CD14-positive monocyte (primary cell): Measurements from ENCODE around the gene CPS1. TPM values are rescaled to one million over a fixed set of nuclear protein-coding genes. Genes with fewer than 3 reads are reported as not detected.

ENCODE experiments used
- DNase-seq, 3 donors: peaks; one replicate each; pipeline ENCODE4 v3.0.0-alpha.2; 2011 to 2022
- H2AFZ ChIP-seq: 2 replicates; pipeline ENCODE4 v1.6.0; 2012; ENCODE audit warnings: mild to moderate bottlenecking, low read depth, low read length, inconsistent platforms; ENCODE audit not compliant: insufficient read depth, poor library complexity, severe bottlenecking
- H3K27ac ChIP-seq, 2 donors: 1 replicate in 1 of 2; 2 replicates in 1 of 2; pipeline ENCODE4 v1.5.1; 2012 to 2013; ENCODE audit warnings: low read length in 2 of 2, control low read depth in 1 of 2, inconsistent platforms in 1 of 2, low read depth in 1 of 2, mild to moderate bottlenecking in 1 of 2
- H3K27me3 ChIP-seq, 2 donors: one replicate each; pipeline versions ENCODE4 v1.6.0 to v1.6.1; 2011 to 2013; ENCODE audit warnings: low read length in 2 of 2; ENCODE audit not compliant: control insufficient read depth in 2 of 2, insufficient read depth in 2 of 2
- H3K36me3 ChIP-seq, 2 donors: replicated peaks in 1 of 2; 1 replicate in 1 of 2; 2 replicates in 1 of 2; pipeline versions ENCODE4 v1.5.1 to v1.6.1; 2012 to 2013; ENCODE audit warnings: low read length in 2 of 2, control low read depth in 1 of 2, inconsistent platforms in 1 of 2, mild to moderate bottlenecking in 1 of 2; ENCODE audit not compliant: insufficient read depth in 2 of 2, control insufficient read depth in 1 of 2
- H3K4me1 ChIP-seq, 2 donors: 1 replicate in 1 of 2; 2 replicates in 1 of 2; pipeline versions ENCODE4 v1.5.1 to v1.6.1; 2012 to 2013; ENCODE audit warnings: low read length in 2 of 2, control low read depth in 1 of 2, inconsistent platforms in 1 of 2, mild to moderate bottlenecking in 1 of 2, moderate library complexity in 1 of 2; ENCODE audit not compliant: insufficient read depth in 2 of 2, control insufficient read depth in 1 of 2
- H3K4me2 ChIP-seq: replicated peaks from 2 replicates; pipeline ENCODE3; 2012; ENCODE audit warnings: low read length, moderate library complexity, mild to moderate bottlenecking; ENCODE audit not compliant: poor library complexity, severe bottlenecking; ENCODE audit errors: extremely low read depth
- H3K4me3 ChIP-seq, 3 experiments: fragments of 200-600 bp in 1 of 3; sonication (generic) in 1 of 3; replicated peaks in 1 of 3; 1 replicate in 2 of 3; 2 replicates in 1 of 3; pipeline ENCODE4 v1.5.1; 2011 to 2013; ENCODE audit warnings: low read length in 3 of 3, mild to moderate bottlenecking in 3 of 3, control low read depth in 2 of 3, low read depth in 2 of 3, inconsistent platforms in 1 of 3, moderate library complexity in 1 of 3
- H3K79me2 ChIP-seq: 2 replicates; pipeline ENCODE4 v1.6.0; 2012; ENCODE audit warnings: mild to moderate bottlenecking, control low read depth, inconsistent platforms, low read length, moderate library complexity; ENCODE audit not compliant: insufficient read depth
- H3K9ac ChIP-seq: 2 replicates; pipeline ENCODE4 v1.6.0; 2017; ENCODE audit warnings: low read length, mild to moderate bottlenecking; ENCODE audit not compliant: insufficient read depth, poor library complexity, severe bottlenecking
- H3K9me3 ChIP-seq, 2 donors: replicated peaks in 1 of 2; 1 replicate in 1 of 2; 2 replicates in 1 of 2; pipeline versions ENCODE4 v1.5.1 to v1.6.1; 2012 to 2013; ENCODE audit warnings: low read length in 2 of 2, control low read depth in 1 of 2; ENCODE audit not compliant: control insufficient read depth in 1 of 2, insufficient read depth in 1 of 2
- H4K20me1 ChIP-seq: 2 replicates; pipeline ENCODE4 v1.6.0; 2012; ENCODE audit warnings: mild to moderate bottlenecking, low read length, control low read depth, moderate library complexity; ENCODE audit not compliant: insufficient read depth
- H3K27ac Mint-ChIP-seq, 7 donors: one replicate each; pipeline ENCODE4 v1.8.0; 2020; ENCODE audit warnings: mild to moderate bottlenecking in 7 of 7, mixed read lengths in 7 of 7, moderate library complexity in 6 of 7, inconsistent platforms in 2 of 7
- H3K27me3 Mint-ChIP-seq, 3 donors: one replicate each; pipeline ENCODE4 v1.8.0; 2021 to 2022; ENCODE audit warnings: low read depth in 3 of 3, mild to moderate bottlenecking in 3 of 3, mixed read lengths in 3 of 3, moderate library complexity in 3 of 3, inconsistent platforms in 1 of 3
- H3K36me3 Mint-ChIP-seq, 2 donors: one replicate each; pipeline ENCODE4 v1.8.0; 2020; ENCODE audit warnings: mixed read lengths in 2 of 2, inconsistent platforms in 1 of 2, mild to moderate bottlenecking in 1 of 2
- H3K4me1 Mint-ChIP-seq: one replicate; pipeline ENCODE4 v1.8.0; 2020; ENCODE audit warnings: mild to moderate bottlenecking, mixed read lengths
- H3K4me3 Mint-ChIP-seq, 2 donors: one replicate each; pipeline ENCODE4 v1.8.0; 2020; ENCODE audit warnings: mild to moderate bottlenecking in 2 of 2, mixed read lengths in 2 of 2, moderate library complexity in 1 of 2
- H3K9me3 Mint-ChIP-seq, 7 donors: one replicate each; pipeline ENCODE4 v1.8.0; 2020 to 2022; ENCODE audit warnings: mixed read lengths in 7 of 7, mild to moderate bottlenecking in 6 of 7, moderate library complexity in 6 of 7, inconsistent platforms in 2 of 7
- WGBS: methylation state at CpG from one replicate; pipeline ENCODE4 v1.1.5; 2013; ENCODE audit warnings: missing lambda C conversion rate; ENCODE audit not compliant: insufficient coverage; 5-methylcytosine and 5-hydroxymethylcytosine counted together
- intact Hi-C, 2 donors: fragments of 100-400 bp; cut with micrococcal nuclease; formaldehyde crosslinking; loops; one replicate each; pipeline versions ENCODE4 v1.15.0 to v1.15.1; 2023
- polyA plus RNA-seq, 3 donors: library from polyadenylated mRNA; depleted of rRNA in 1 of 3; unstranded in 2 of 3; stranded (reverse) in 1 of 3; fragments of 300-500 nt in 2 of 3; fragments of >200 nt in 1 of 3; fragmentation: Illumina TruSeq in 2 of 3; gene quantifications; 1 replicate in 2 of 3; 2 replicates in 1 of 3; pipeline ENCODE4 v1.2.3, GENCODE V29; 2012 to 2021
- TF ChIP-seq, protein P1 (sequence below): fragments of 200-600 bp; IDR thresholded peaks from one replicate; pipeline ENCODE4 v1.8.0; 2022; ENCODE audit warnings: antibody characterized with exemption, mild to moderate bottlenecking

CPS1 gene
- polyA plus RNA-seq, 3 donors: not detected

DNA sequence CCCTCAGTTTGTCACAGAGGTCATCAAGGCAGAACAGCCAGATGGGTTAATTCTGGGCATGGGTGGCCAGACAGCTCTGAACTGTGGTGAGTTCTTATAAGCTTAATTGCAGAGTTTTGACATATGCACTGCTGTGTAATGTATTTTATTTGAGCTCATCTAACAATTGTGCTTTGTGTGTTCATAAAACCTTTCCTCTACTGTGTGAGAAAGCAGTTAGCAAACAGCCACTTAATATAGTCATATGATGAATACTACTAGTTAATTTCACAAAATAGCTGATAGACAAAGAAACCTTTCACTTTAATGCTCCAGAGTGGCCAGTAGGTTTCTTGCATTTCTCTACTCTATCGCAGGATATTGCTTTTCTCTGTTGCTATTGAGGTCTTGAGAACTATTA is 43.1 kb downstream of the CPS1 start:
- H3K27ac Mint-ChIP-seq: no peak overlapping the region
- Histone ChIP-seq H3K4me3 (no peak overlapping the region), H3K4me2 (no peak overlapping the region), H3K27me3 (no peaks in the 10 kb centered on the region), H3K36me3 (no peaks in the 10 kb centered on the region), H4K20me1 (no peaks in the 10 kb centered on the region), H3K27ac (no peak overlapping the region), H3K4me1 (no peaks in the 10 kb centered on the region), H2AFZ (no peak overlapping the region), H3K9ac (no peak overlapping the region), H3K79me2 (no peaks in the 10 kb centered on the region), H3K9me3 (no peaks in the 10 kb centered on the region)
- no peak overlapping the region for H3K4me3 Mint-ChIP-seq
- no peaks in the 10 kb centered on the region for H3K4me1 Mint-ChIP-seq
- no CpG with 5 or more reads among the region's 1 CpG for WGBS
- peaks cover 0 to 3% (median 0%) of the 10 kb centered on the region in 7 donors for H3K9me3 Mint-ChIP-seq
- TF ChIP-seq, protein P1, sequence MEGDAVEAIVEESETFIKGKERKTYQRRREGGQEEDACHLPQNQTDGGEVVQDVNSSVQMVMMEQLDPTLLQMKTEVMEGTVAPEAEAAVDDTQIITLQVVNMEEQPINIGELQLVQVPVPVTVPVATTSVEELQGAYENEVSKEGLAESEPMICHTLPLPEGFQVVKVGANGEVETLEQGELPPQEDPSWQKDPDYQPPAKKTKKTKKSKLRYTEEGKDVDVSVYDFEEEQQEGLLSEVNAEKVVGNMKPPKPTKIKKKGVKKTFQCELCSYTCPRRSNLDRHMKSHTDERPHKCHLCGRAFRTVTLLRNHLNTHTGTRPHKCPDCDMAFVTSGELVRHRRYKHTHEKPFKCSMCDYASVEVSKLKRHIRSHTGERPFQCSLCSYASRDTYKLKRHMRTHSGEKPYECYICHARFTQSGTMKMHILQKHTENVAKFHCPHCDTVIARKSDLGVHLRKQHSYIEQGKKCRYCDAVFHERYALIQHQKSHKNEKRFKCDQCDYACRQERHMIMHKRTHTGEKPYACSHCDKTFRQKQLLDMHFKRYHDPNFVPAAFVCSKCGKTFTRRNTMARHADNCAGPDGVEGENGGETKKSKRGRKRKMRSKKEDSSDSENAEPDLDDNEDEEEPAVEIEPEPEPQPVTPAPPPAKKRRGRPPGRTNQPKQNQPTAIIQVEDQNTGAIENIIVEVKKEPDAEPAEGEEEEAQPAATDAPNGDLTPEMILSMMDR: no peak
- H3K36me3 Mint-ChIP-seq: no peaks in the 10 kb centered on the region
- peaks cover 0 to 2% (median 1%) of the 10 kb centered on the region in 3 donors for H3K27me3 Mint-ChIP-seq
- intact Hi-C loops: no loop called here
- no peak for DNase-seq

DNA sequence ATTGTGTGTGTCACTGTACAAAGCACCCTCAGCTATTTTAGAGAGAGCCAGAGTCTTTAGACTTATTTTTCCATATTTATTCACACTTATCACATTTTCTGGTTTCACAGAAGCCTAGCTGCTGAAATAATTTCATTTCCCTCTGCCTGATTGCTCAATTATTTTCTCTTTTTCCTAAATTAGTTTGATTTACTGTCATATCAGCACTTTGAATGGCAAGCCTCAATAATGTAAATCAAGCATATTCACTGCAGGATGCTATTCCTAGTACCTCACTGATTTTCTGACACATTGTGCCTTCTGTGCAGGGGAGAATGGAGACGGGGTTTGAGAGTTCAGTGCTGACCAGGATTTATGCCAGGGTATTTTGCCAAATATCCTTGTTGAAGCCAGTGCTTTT is 48.3 kb downstream of the CPS1 start:
- Histone ChIP-seq H3K9me3 (no peaks in the 10 kb centered on the region), H3K4me1 (no peaks in the 10 kb centered on the region), H3K4me2 (no peak overlapping the region), H3K27me3 (no peaks in the 10 kb centered on the region), H2AFZ (no peak overlapping the region), H3K27ac (no peak overlapping the region), H3K9ac (no peak overlapping the region), H3K4me3 (no peak overlapping the region), H3K36me3 (no peaks in the 10 kb centered on the region), H3K79me2 (no peaks in the 10 kb centered on the region), H4K20me1 (no peaks in the 10 kb centered on the region)
- H3K27me3 Mint-ChIP-seq: peaks cover 0 to 3% (median 0%) of the 10 kb centered on the region in 3 donors
- TF ChIP-seq, protein P1: no peak
- no peaks in the 10 kb centered on the region for H3K4me1 Mint-ChIP-seq
- 100% methylated on average over 1 of the region's 1 CpG for WGBS
- no peak overlapping the region for H3K27ac Mint-ChIP-seq
- H3K9me3 Mint-ChIP-seq: no peaks in the 10 kb centered on the region
- H3K4me3 Mint-ChIP-seq: no peak overlapping the region
- H3K36me3 Mint-ChIP-seq: no peaks in the 10 kb centered on the region
- no peak for DNase-seq
- intact Hi-C loops: no loop called here
